HG03196 (cell line): ENCODE data around the gene LTV1.
"Not testable (repeated sequence)": the region's sequence is repeated elsewhere in the genome, so short reads cannot be mapped to it uniquely, and the experiment has no call there.

Source experiments
- ATAC-seq: cut with Tn5 transposase; IDR thresholded peaks from one replicate; pipeline ENCODE4 v1.9.1; 2021; ENCODE audit not compliant: unreplicated experiment

Gene LTV1, protein sequence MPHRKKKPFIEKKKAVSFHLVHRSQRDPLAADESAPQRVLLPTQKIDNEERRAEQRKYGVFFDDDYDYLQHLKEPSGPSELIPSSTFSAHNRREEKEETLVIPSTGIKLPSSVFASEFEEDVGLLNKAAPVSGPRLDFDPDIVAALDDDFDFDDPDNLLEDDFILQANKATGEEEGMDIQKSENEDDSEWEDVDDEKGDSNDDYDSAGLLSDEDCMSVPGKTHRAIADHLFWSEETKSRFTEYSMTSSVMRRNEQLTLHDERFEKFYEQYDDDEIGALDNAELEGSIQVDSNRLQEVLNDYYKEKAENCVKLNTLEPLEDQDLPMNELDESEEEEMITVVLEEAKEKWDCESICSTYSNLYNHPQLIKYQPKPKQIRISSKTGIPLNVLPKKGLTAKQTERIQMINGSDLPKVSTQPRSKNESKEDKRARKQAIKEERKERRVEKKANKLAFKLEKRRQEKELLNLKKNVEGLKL

DNA sequence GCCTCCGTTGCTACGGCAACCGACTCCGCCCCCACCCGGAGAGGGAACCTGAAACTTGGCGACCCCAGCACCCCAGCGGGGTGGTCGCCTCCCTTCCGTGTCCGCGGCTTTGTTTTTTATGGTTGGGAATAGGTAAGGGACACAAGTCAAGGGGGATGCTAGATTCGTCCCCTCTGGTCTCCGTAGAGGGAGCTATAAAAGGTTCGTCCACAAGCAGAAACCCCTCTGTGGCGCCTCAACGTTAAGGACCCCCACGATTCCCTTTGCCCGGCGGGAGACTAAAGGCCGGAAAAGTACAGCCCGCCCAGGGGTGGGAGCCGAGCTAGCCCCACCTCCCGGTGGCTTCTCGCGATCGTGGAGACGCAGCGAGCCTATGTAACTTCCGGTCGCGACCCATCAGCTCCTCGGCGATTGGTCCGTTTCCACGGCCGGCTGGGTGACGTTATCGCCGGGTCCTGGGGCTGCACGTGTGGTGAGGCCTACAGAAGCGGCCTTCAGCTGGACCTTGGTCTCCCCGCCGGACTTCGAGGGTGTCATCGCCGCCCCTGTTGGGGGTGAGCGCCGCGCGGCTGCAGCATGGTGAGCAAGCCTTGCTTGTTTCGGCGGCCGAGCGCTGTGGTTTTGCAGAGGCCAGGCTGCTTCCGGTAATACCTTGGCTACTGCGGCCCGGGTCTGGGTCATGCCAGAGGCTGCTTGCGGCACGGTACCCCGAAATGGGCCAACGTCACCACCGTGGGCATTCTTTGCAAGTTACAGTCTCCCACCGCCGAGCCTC lies at the start of gene LTV1:
Gene LTV1 (plus strand): TSS at position 437 of the 775 bp plus-strand sequence. CDS start 140 bp downstream, at position 577.
- ATAC-seq: peak; percentile 100

DNA sequence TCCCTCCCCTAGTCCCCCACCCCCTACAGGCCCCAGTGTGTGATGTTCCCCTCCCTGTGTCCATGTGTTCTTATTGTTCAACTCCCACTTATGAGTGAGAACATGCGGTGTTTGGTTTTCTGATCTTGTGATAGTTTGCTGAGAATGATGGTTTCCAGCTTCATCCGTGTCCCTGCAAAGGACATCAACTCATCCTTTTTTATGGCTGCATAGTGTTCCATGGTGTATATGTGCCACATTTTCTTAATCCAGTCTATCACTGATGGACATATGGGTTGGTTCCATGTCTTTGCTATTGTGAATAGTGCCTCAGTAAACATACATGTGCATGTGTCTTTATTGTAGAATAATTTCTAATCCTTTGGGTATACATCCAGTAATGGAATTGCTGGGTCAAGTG lies 46.6 kb upstream of the LTV1 start:
- ATAC-seq: not testable (repeated sequence)

DNA sequence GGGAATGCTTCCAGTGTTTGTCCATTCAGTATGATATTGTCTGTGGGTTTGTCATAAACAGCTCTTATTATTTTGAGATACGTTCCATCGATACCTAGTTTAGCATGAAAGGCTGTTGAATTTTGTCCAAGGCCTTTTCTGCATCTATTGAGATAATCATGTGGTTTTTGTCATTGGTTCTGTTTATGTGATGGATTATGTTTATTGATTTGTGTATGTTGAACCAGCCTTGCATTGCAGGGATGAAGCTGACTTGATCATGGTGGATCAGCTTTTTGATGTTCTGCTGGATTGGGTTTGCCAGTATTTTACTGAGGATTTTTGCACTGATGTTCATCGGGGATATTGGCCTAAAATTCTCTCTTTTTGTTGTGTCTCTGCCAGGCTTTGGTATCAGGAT lies 44.7 kb upstream of the LTV1 start:
- ATAC-seq: not testable (repeated sequence)

DNA sequence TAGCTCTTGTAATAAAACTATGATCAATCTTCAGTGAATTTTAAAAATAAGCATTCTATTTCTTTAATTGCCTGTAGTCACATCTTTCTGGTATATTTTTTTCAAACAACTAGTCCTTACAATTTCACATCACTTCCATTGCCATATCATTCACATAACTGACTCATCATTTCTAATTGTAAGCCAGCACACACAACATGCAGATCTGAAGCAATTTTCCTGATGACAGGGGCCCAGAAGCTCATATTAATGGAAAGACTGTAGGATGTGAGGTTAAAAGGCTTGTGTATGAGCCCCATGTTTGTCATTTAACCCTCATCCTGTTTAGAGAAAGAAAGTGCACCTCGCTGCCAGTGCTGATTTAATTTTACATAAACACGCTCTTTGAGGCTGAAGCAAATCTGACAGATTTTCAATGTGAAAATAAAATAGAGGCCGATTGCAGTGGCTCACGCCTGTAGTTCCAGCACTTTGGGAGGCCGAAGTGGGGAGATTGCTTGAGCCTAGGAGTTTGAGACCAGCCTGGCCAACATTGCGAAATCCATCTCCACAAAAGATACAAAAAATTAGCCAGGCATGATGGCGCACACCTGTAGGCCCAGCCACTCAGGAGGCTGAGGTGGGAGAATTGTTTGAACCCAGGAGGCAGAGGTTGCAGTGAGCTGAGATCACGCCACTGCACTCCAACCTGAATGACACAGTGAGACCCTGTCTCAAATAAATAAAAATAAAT lies 40.1 kb upstream of the LTV1 start:
- no peak for ATAC-seq

DNA sequence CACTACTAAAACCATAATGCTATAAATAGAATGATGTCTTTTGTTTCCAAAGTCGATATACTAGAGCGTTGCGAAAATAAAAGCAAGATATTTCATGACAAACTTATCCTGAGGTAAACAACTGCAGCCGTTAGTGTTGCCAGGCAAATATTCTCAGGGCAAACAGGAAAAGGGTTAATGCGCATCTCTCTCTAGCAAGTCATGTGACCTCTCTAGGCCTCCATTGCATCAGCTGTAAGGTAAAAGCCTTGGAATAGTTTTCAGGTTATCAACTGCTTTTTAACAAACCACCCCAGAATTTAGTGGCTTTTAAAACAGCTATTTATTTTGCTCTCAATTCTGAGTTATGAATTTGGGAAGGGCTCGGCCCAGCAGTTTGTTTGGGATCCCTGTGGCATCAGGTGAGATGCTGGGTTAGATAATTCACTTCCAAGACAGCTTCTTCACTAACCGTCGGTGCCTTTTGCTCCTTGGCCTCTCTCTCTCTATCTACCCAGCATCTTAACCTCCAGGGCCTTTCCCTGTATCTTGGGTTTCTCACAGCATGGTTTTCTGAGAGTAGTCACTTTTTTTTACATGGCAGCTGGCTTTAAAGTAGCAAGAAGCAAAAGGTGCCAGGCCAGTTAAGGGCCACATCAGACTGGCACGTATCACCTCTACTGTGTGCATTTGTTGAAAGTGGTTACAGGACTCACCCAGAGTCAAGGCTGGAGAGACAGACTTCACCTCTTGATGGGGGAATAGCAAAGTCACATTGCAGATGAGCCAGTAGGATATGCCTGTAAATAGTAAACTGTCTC lies 39.2 kb upstream of the LTV1 start:
- ATAC-seq: no peak

DNA sequence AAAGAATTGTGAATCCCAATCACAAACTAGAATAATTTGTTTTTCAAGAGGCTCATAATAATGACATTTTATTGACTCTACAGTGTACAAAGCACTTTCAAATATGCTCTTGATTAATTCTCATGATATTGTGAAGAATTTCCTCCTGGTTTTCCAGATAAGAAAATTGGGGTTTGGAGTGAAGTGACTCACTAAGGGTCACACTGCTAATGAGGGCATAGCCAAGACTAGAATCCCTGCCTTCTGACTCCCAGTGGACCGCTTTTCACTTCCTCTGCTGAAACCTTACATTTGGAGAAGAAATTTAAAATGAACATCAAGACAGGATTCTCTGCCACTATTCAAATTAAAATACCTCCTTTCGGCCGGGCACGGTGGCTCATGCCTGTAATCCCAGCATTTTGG lies 38.3 kb upstream of the LTV1 start:
- no peak for ATAC-seq

DNA sequence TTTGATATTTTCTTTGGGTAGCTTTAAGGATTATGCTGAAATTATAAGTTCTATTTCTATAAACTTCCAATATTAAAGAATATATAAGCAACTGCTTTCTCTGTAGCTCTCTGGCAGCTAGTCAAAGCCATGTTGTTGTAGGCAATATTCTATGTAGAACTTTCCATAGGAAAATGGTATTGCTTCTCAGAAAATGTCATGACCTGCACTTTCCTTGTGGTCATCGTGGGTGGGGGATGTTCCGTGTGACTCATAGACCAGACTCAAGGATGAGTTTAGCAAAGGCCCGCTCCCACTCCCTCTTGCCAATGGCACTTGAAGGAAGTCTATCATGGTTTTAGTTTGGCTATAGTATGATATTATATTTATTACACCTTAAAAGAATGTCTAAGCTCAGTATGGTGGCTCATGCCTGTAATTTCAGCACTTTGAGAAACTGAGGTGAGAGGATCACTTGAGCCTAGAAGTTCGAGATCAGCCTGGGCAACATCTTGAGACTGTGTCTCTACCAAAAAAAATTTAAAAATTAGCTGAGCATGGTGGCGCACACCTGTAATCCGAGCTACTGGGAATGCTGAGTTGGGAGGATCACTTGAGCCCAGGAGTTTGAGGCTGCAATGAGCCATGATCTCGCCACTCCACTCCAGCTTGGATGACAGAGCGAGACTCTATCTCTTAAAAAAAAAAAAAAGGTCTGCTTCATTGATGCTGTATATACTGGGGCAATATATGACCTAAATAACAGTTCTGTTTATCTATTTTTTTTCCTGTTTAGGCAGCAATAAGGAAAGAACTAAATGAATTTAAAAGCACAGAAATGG lies 36.6 kb upstream of the LTV1 start:
- ATAC-seq: no peak

DNA sequence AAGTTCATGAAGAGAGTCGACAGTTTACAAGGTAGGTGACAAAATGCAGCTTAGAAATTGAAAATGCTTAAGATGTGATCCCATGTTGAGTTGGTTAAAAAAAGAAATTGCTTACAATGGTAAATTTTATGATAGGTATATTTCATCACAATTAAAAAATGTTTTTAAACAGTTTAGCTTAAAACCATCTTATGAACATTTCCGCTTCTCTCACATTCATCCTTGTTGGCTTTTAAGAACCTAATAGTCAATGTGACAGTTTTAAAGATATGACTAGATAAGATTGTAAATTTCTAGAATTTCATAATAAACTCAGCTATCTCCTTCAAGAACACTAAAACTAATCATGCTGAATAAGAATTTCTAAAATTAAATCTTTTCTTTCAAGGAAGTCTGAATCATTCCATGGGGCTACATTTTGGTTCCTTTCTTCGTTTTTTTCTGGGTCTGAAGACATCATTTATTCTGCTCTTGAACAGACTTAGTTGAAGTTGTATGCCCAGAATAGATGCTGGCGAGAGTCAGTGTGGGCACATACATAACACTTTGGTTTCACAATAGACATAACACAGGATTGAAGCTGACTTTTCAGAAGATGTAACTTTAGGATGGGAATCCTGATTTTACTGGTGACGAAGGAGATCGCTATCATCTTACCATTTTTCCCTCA lies 35.9 kb upstream of the LTV1 start:
- ATAC-seq: no peak

DNA sequence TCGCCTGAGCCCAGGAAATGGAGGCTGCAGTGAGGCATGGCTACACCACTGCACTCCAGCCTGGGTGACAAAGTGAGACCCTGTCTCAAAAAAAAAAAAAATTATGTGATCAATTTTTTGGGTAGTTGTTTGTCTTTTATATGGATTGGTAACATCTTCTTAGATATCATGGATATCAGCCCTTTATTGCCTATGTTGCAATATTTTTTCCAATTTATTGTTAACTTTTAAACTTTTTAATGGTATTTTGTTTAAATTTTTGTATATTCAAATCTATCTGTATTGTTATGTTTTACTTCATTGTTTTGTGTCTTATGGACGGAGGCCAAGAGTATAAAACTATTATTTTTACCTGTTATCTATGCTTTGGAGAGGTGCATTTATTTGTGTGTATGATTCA lies 32.4 kb upstream of the LTV1 start:
- no peak for ATAC-seq

DNA sequence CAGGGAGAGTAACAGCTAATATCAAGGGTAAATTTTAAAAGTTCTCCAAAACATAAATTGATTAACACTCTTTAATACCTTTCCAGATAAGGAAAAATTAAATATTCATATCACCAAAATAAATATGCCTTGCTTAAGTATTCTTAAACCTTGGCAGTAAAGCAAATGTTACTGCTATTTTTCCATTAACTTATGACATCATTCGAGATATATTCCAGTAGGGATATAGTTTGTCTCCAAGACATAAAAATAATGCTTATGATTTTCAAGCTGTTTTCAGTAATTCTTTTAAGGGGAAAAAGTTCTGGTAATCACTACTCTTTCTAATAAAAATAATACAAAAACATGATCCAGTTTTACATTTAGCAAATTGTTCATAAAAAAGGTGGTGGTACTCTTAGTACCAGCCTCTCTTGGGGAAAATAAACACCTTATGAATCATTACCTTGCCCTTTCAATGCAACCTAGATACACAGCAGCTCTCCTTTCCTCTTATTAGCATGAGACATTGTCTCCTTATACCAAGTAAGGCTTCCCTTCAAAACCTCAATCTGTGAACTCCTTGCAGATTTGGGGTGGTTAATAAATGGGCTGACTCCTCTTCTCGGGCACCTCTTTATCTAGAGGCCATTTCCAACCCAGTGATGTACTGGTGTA lies 31.5 kb upstream of the LTV1 start:
- ATAC-seq: no peak

DNA sequence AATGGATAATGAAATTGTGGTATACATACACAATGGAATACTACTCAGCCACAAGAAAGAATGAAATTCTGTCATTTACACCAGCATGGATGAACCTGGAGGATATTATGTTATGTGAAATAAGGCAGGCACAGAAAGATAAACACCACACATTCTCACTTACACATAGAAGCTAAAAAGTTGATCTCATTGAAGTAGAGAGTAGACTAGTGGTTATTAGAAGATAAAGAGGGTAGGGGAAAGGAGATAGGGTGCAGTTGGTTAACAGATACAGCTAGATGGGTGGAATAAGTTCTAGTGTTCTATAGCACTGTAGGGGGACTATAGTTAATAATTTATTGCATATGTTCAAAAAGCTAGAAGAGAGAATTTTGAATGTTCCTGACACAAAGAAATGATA lies 25.5 kb upstream of the LTV1 start:
- ATAC-seq: no peak

DNA sequence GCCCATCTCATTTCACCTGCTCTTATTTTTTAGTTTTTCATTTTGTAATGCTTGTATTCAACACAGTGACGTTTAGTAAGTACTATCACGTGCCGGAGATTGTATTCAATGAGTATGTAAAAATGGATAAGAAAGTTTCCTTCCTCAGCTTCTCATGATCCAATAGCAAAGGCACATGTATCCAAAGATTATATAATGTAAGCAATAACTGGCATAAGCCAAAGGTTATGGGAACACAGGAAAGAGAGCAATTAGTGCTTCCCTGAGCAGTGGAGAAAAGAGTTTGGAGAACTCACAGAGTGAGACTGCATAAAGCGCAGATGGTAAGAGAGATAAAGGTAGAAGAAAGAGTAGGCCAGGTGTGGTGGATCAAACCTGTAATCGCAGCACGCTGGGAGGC lies 21.8 kb upstream of the LTV1 start:
- ATAC-seq: no peak

DNA sequence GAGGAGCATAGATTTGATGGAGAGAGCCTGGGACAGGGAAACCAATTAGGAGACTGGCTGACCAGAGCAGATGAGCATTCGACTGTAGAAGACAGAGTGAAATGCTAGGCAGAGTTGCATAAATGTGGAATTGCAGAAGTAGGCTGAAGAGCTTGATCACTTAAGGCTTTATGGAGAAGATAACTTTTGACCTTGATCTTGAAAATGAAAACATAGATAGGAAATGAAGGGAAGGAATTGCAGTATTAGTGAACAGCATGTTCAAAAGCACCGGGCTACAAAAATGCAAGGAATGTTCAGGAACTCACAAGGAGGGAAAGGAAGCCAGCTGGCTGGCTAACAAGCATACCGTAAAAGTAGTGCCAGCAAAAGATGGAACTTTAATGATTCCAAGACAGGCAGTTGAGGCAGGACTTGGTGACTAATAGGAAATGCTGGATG lies 20.5 kb upstream of the LTV1 start:
- no peak for ATAC-seq

DNA sequence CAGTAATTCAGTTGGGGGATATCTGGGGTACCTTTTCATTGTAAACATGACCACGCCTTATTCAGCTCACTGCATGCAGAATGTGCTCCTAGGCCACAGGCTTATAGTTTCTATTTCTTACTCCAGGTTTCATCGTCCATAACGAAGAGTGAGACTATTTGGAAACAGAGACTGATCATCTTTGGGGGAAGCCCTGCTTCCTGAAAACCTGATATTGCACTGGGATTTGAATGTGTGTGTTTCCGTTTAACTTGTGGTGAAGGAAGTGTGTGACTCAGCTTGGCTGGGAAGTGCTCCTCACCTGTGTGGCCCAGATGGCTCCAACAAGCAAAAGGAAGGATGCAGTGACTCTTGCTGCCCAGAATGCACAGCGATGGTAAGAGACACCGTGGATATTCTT lies 19.6 kb upstream of the LTV1 start:
- no peak for ATAC-seq

DNA sequence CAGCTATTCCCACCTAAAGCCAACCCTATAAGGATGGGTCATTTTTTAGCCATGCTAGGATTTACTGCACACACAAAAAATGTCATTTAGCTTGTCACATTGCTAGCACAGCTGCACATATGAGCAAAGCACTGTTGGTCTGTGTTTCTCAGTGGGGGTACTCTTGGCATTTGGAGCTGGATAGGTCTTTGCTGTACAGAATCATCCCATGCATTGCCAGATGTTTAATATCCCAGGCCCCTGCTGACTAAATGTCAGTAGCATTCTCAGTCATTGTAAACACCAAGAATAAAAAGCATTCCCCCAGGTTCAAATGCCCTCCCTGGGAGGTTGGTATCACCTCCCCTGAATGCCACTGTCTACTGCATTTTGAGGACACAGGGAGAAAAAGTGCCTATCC lies 14.6 kb upstream of the LTV1 start:
- ATAC-seq: no peak

DNA sequence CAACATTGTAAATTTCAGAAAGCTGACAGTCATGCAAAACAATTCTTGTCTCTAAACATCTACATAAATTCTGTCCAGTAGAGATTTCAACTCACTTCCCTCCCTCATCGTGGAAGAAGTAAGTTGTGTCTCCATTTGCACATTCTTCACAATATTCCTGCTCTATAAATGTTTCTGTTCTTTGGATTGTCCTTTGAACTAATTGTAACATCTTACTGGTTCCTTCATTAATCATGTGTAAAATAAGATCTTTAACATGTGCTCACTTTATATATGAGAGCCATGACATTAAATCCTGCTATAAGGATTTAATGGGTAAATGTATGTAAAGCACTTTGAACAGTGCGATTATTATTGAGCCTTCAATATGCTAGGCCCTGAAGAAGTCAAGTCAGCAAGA lies 7.0 kb upstream of the LTV1 start:
- no peak for ATAC-seq

DNA sequence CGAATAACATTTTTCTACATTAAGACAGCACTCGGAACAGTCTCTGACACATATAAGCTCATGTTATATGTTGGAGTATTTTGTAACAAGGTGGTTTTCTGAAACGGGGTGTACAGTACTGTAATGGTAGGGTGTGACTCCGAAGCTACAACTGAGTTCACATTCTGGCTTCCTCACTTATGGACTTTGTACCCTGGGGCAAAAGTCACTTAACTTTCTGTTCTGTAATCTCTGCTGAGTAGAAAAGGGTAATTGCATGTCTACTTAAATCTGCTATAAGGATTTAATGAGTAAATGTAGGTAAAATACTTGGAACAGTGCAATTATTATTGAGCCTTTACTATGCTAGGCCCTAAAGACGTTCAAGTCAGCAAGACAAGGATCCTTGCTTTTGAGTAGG lies 4.7 kb upstream of the LTV1 start:
- ATAC-seq: no peak

DNA sequence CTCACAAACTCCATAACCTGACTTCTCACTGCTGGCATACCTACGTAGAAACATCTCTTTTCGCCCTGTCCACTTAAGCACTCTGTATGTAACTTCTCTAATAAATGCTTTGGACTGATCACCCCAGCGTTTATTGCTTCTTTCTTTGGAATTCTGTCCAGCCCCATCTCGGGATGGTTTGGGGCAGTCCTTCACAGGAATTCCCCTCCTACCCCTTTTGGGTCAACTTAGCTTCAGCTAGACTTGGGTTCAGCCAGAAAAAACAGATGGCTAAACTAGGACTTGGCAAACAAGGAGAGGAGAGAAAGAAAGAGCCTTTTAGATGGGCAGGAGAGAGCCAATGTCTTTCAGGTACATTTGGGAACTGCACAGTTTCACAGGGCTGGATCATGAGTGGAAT lies 3.9 kb upstream of the LTV1 start:
- no peak for ATAC-seq
